Measurements from ENCODE around the gene FANK1.
A peak's percentile ranks its signal among the peaks of the same experiment; 100 is the strongest.

The FANK1 gene

DNA sequence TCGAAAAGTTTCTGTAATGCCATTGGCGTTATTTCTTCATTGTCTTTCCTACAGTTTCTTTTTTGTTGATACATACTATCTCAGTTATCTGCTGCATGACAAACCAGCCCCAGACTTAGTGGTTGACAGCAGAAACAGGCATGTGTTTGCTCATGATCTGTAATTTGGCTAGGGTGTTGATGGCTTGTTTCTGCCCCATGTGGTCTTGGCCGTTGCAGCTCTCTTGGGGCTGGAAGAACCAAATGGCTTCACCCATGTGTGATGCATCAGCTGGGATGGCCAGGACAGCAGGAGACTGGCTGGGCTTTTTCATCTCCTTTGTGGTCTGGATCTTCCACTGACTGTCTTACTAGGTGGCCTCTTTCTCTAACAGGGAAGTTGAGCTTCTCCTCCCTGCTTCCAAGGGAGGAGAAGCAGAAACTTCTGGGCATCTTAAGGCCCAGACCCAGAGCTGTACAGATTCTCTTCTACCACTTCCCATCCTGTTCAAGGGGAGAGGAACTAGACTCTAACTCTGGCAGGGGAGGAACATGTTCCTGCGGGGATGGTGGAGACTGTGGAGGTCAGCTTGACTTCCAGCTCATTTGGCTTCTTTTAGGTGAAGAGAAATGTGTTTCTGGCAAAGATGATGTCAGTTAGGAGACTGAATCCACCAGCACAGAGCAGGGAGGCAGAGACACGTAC, 89.3 kb downstream of the FANK1 start:
- DNase-seq (ENCODE audit: low spot score), result no peak

DNA sequence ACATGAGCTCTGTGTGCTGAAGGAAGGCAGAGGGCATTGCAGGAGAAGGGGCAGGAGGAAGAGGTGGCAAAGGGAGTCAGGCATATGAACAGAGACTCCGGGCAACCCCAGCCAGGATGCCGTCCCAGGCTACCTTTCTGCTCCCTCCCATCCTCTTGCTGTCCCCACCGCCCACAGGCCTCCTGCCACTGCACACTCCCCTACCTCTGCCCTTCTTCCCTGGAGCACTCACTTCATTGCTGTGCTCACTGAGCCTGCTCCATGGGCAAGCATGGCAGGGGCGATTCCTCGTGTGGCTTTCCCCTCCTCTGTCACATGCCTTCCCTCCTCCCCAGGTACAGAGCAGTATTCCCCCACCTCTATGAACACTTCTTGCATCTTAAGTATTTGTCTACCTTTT, 93.4 kb downstream of the FANK1 start:
- DNase-seq (ENCODE audit: low spot score), result no peak

- DNase-seq (ENCODE audit: low spot score), result no peak
Observed at GRCh38 chr10:125990974-125991373, 94.6 kb downstream of the FANK1 start.

GRCh38 chr10:125991392-125991791, 95.0 kb downstream of the FANK1 start:
- DNase-seq (ENCODE audit: low spot score), result no peak

DNA sequence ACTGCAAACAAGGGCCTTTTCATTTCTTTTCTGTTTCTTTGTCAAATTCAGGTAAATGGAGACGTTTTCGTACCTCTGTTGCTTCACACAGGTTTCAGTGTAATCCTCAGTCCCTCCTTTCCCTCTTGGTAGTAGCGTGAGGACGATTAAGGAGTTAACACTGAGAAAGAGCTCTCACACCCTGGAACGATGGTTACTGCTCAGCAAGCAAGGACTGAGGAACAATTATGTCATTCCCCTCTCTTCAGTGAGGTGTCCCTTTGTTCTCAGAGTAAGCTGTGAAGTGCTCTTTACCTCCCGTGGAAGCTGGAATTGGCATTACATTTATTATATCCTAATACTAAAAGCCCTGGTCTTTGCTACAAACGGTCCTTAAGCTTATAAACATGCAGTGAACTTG, 95.9 kb downstream of the FANK1 start:
- no peak for DNase-seq (ENCODE audit: low spot score)

DNA sequence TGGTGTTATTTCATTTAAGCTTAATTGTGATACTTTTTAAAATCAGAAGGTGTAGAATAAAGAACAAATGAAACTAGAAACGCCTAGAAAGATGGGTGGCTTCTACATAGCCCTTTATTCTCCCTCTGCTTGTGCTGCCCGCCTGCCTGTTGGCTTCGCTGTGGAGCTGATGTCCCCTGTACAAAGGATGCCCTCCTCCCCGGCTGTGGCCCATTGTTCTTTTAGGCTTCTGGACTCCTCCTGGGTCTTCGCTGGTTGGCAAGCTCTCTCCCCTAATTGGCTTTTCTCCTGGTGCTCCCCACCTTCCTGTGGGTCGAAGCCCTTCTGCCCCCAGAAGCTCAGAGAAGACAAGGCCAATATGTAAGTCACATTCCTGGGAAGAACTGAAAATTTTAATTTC, 98.2 kb downstream of the FANK1 start:
- no peak for DNase-seq (ENCODE audit: low spot score)

DNA sequence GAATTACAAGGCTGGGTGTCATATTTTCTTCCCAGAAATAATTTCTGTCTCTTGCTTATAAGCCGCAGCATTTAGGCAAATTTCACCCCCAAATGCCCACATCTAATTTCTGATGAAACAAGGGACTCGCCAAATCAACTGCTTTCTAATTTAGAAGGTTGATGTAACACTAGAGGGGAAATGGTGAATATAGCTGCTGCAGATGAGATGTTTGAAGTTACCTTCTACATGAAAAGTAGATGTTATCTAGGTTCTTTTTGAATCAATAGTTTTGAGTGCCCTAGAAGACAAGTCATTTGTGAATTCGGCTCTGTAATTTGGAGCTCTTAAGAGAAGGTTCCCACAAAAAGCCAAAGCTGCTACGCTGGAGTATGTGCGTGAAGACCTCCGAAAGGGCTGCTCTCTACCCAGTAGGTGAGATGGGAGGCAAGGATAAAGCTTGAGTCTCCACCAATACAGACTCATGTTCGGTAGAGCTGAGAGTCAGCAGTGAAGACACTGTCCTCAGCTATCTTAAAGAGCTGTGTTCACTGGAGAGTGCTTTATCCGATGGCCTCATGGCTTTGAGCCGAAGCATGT, 99.5 kb downstream of the FANK1 start:
- DNase-seq (ENCODE audit: low spot score), result no peak

- no peak for DNase-seq (ENCODE audit: low spot score)
Observed at GRCh38 chr10:125997586-125997985, 101.2 kb downstream of the FANK1 start.

- no peak for DNase-seq (ENCODE audit: low spot score)
Observed at GRCh38 chr10:125999694-126000093, 103.3 kb downstream of the FANK1 start.

DNA sequence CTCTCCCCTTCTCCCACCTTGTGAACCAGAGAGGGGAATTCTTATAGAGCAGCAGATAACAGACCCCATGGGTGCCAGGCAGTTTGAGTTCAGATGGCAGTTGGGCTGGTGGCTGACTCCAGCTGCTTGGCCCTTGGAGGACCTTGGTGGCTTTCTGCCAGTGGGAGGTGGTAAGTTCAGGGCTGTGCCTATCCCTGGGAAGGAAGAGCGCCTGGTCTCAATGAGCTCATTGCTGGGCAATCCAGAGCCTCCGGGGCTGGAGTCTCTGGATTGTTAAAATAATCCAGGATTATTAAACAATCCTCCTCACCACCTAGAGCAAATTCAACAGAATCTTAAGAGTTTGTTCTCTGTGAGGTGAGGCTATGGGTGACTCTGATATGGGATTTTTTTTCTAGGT, 105.2 kb downstream of the FANK1 start:
- DNase-seq (ENCODE audit: low spot score), result peak; percentile 30

- no peak for DNase-seq (ENCODE audit: low spot score)
Observed at GRCh38 chr10:126004752-126005151, 108.4 kb downstream of the FANK1 start.

DNA sequence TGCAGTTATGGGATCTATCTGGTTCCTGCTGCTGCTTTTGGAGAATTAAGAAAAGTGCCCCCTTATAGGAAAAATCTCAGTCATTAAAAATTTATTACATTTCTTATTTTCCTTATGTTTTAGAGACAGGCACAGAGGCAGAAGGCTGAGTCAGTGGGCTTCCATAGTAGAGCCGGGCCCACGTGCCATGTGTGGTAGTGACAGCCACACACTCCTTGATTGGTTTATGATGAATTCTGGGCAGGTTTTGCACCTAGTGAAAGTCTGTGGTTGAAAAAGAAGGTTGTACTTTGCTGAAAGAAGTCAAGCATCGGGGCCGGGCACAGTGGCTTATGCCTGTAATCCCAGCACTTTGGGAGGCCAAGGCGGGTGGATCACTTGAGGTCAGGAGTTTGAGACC, 109.9 kb downstream of the FANK1 start:
- DNase-seq (ENCODE audit: low spot score), result no peak

- no peak for DNase-seq (ENCODE audit: low spot score)
Observed at GRCh38 chr10:126006906-126007305, 110.5 kb downstream of the FANK1 start.

GRCh38 chr10:126009650-126010049, 113.3 kb downstream of the FANK1 start:
- DNase-seq (ENCODE audit: low spot score), result no peak

GRCh38 chr10:126011995-126012394, 115.6 kb downstream of the FANK1 start:
- DNase-seq (ENCODE audit: low spot score), result no peak

- no peak for DNase-seq (ENCODE audit: low spot score)
Observed at GRCh38 chr10:126012485-126012884, 116.1 kb downstream of the FANK1 start.

GRCh38 chr10:126013489-126014281, 117.3 kb downstream of the FANK1 start:
- DNase-seq (ENCODE audit: low spot score), result peak; percentile 71

DNA sequence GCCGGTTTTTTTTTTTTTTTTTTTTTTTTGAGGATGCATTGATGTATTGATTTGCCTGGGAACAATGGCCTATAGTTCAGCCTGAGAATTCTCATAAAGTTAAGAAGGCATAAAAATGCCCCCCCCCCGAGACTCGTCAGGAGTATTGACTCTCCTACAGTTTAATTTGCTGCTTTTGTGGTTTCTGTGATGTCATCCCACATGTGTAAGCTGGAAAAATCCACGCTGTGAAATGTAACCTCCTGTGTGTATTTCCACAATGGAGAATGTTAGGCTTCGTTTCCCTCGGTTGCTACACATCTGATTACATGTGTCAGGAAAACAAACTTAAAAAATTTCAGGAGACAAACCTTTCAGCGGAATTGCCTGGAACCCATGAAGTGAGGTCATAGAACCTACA, 117.9 kb downstream of the FANK1 start:
- DNase-seq (ENCODE audit: low spot score), result no peak

DNA sequence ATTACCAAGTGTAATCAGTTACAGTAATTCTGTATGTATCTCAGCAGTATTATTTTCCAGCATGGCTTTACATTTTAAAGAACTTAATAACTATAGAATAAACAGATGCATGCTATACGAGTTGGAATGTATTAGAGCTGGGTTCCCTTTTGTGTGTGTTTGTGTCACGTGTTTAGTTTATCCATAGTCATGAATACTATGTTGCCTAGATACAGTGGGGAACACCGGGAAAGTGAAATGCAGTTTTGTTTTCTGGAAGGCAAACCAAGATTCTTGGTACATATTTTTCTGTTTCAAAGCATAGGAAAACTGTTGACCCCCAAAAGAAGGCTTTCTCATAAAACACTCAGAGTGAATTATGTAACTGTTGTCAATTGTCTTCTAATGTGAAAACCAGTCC, 119.0 kb downstream of the FANK1 start:
- no peak for DNase-seq (ENCODE audit: low spot score)

- DNase-seq (ENCODE audit: low spot score), result no peak
Observed at GRCh38 chr10:126016156-126016805, 119.9 kb downstream of the FANK1 start.

GRCh38 chr10:126016882-126017281, 120.5 kb downstream of the FANK1 start:
- no peak for DNase-seq (ENCODE audit: low spot score)

DNA sequence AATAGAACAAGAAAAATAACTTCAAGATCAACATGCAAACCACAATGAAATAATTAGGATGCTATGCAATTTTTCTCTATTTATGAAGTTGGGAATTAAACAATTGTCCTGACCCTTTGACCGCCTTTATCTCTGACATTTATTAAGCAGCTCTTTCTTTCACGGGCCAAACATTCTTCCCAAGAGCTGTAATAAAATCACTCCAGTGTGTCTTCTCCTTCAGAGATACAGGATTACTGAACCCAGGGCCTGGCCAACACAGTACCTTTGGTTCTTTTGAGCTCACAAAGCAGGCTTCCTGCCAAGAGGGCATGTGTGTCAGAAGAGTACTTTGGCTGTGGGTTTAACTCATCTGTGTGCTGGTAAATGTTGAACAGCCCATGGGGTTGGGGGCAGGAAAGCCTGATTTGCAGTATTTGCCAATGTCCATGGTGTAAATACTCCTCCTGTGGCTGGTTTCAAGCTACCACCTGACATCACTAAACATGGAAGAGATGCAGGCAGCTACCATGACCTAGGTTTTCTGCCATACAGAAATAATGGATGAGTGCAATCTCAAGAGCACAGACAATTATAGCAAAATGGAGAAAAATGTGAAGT, 121.7 kb downstream of the FANK1 start:
- no peak for DNase-seq (ENCODE audit: low spot score)
